ENCODE data around the gene TPTE.
"Not testable (repeated sequence)": the region's sequence is repeated elsewhere in the genome, so short reads cannot be mapped to it uniquely, and the experiment has no call there.

TPTE gene

GRCh38 chr21:10521091-10521598, at the start of gene TPTE:
TPTE (plus strand) TSS chr21:10521583; CDS start chr21:10538724, 17,141 bp downstream.
- DNase-seq (ENCODE audit: extremely low read depth, low read depth): no peak

GRCh38 chr21:10471999-10472398, 49.4 kb upstream of the TPTE start:
- not testable (repeated sequence) for H3K4me3 ChIP-seq (replicated peaks; ENCODE audit: low read depth, low read length); DNase-seq (ENCODE audit: extremely low read depth, low read depth)

More at GRCh38 chr21:10521091-10521598, at the start of gene TPTE:
- H3K4me3 ChIP-seq (replicated peaks; ENCODE audit: low read depth, low read length): no peak within 1 kb of the TSS
- TF ChIP-seq CTCF (IDR thresholded peaks at IDR 0.05; ENCODE audit: low read depth, low read length, missing control alignments): no peak

- not testable (repeated sequence) for H3K4me3 ChIP-seq (replicated peaks; ENCODE audit: low read depth, low read length); DNase-seq (ENCODE audit: extremely low read depth, low read depth)
Measured at GRCh38 chr21:10477794-10478193, 43.6 kb upstream of the TPTE start.

- DNase-seq (ENCODE audit: extremely low read depth, low read depth): not testable (repeated sequence)
Measured at GRCh38 chr21:10479875-10480274, 41.5 kb upstream of the TPTE start.

GRCh38 chr21:10484864-10485263, 36.5 kb upstream of the TPTE start:
- not testable (repeated sequence) for H3K4me3 ChIP-seq (replicated peaks; ENCODE audit: low read depth, low read length); DNase-seq (ENCODE audit: extremely low read depth, low read depth)

More at GRCh38 chr21:10479875-10480274, 41.5 kb upstream of the TPTE start:
- H3K4me3 ChIP-seq (replicated peaks; ENCODE audit: low read depth, low read length): not testable (repeated sequence)

- DNase-seq (ENCODE audit: extremely low read depth, low read depth); H3K4me3 ChIP-seq (replicated peaks; ENCODE audit: low read depth, low read length): not testable (repeated sequence)
Measured at GRCh38 chr21:10490453-10490852, 30.9 kb upstream of the TPTE start.

- H3K4me3 ChIP-seq (replicated peaks; ENCODE audit: low read depth, low read length): no peak overlapping the region
- DNase-seq (ENCODE audit: extremely low read depth, low read depth): no peak
- TF ChIP-seq CTCF (IDR thresholded peaks at IDR 0.05; ENCODE audit: low read depth, low read length, missing control alignments): no peak
Measured at GRCh38 chr21:10511116-10511515, 10.3 kb upstream of the TPTE start.

- H3K4me3 ChIP-seq (replicated peaks; ENCODE audit: low read depth, low read length); DNase-seq (ENCODE audit: extremely low read depth, low read depth): not testable (repeated sequence)
Measured at GRCh38 chr21:10516889-10517288, 4.5 kb upstream of the TPTE start.

- not testable (repeated sequence) for DNase-seq (ENCODE audit: extremely low read depth, low read depth); H3K4me3 ChIP-seq (replicated peaks; ENCODE audit: low read depth, low read length)
Measured at GRCh38 chr21:10517904-10518303, 3.5 kb upstream of the TPTE start.

GRCh38 chr21:10521835-10522500, 585 bp downstream of the TPTE start:
- DNase-seq (ENCODE audit: extremely low read depth, low read depth); H3K4me3 ChIP-seq (replicated peaks; ENCODE audit: low read depth, low read length): not testable (repeated sequence)

GRCh38 chr21:10539956-10540355, 18.6 kb downstream of the TPTE start:
- H3K4me3 ChIP-seq (replicated peaks; ENCODE audit: low read depth, low read length): no peak overlapping the region
- no peak for TF ChIP-seq CTCF (IDR thresholded peaks at IDR 0.05; ENCODE audit: low read depth, low read length, missing control alignments)
- no peak for DNase-seq (ENCODE audit: extremely low read depth, low read depth)

GRCh38 chr21:10544376-10544775, 23.0 kb downstream of the TPTE start:
- not testable (repeated sequence) for DNase-seq (ENCODE audit: extremely low read depth, low read depth); H3K4me3 ChIP-seq (replicated peaks; ENCODE audit: low read depth, low read length)

- not testable (repeated sequence) for H3K4me3 ChIP-seq (replicated peaks; ENCODE audit: low read depth, low read length); DNase-seq (ENCODE audit: extremely low read depth, low read depth)
Measured at GRCh38 chr21:10547868-10548267, 26.5 kb downstream of the TPTE start.

GRCh38 chr21:10548331-10548954, 27.1 kb downstream of the TPTE start:
- DNase-seq (ENCODE audit: extremely low read depth, low read depth); H3K4me3 ChIP-seq (replicated peaks; ENCODE audit: low read depth, low read length): not testable (repeated sequence)

GRCh38 chr21:10570803-10571202, 49.4 kb downstream of the TPTE start:
- DNase-seq (ENCODE audit: extremely low read depth, low read depth); H3K4me3 ChIP-seq (replicated peaks; ENCODE audit: low read depth, low read length): not testable (repeated sequence)

Data from HFF-Myc (cell line).